SK-N-SH treated with all-trans-retinoic acid at 6 μM for 48 hours (cell line): Measurements from ENCODE around the gene ME3.
A peak's percentile ranks its signal among the peaks of the same experiment; 100 is the strongest.
"Not testable (repeated sequence)": the region's sequence is repeated elsewhere in the genome, so short reads cannot be mapped to it uniquely, and the experiment has no call there.

Source experiments
- ATAC-seq: fragments of 200-7000 bp; cut with Tn5 transposase; 3 replicates; pipeline ENCODE4 v1.9.1; 2020; ENCODE audit warnings: mild to moderate bottlenecking, moderate library complexity
- BACH2 ChIP-seq: fragments of 250-450 bp; sonication (Bioruptor Pico); IDR thresholded peaks from 2 replicates; pipeline ENCODE4 v1.9.0; 2021; ENCODE audit warnings: mild to moderate bottlenecking, borderline replicate concordance
- CSDC2 ChIP-seq: fragments of 250-450 bp; sonication (Bioruptor Pico); IDR thresholded peaks from 2 replicates; pipeline ENCODE4 v1.5.0; 2020; ENCODE audit warnings: mild to moderate bottlenecking, moderate library complexity
- ESRRG ChIP-seq: fragments of 250-450 bp; sonication (Bioruptor Pico); IDR thresholded peaks from 2 replicates; pipeline ENCODE4 v1.6.1; 2021; ENCODE audit warnings: mild to moderate bottlenecking
- GLIS3 ChIP-seq: fragments of 250-450 bp; sonication (Bioruptor Pico); IDR thresholded peaks from 2 replicates; pipeline ENCODE4 v1.5.0; 2020; ENCODE audit warnings: mild to moderate bottlenecking, moderate library complexity
- ISL1 ChIP-seq: fragments of 250-450 bp; sonication (Bioruptor Pico); IDR thresholded peaks from 2 replicates; pipeline ENCODE4 v2.1.2; 2022; ENCODE audit warnings: mild to moderate bottlenecking, moderate library complexity
- PPARA ChIP-seq: fragments of 250-450 bp; sonication (Bioruptor Pico); IDR thresholded peaks from 2 replicates; pipeline ENCODE4 v1.5.0; 2020; ENCODE audit warnings: mild to moderate bottlenecking, borderline replicate concordance
- RARB ChIP-seq: fragments of 250-450 bp; sonication (Bioruptor Pico); IDR thresholded peaks from 2 replicates; pipeline ENCODE4 v1.8.0; 2021; ENCODE audit warnings: mild to moderate bottlenecking, moderate library complexity
- SNAI2 ChIP-seq: fragments of 250-450 bp; sonication (Bioruptor Pico); IDR thresholded peaks from 2 replicates; pipeline ENCODE4 v1.5.0; 2020; ENCODE audit warnings: mild to moderate bottlenecking, moderate library complexity
- TCF4 ChIP-seq: fragments of 250-450 bp; sonication (Bioruptor Pico); IDR thresholded peaks from 2 replicates; pipeline ENCODE4 v1.8.0; 2021; ENCODE audit warnings: mild to moderate bottlenecking, moderate library complexity, borderline replicate concordance
- TOX ChIP-seq: fragments of 250-450 bp; sonication (Bioruptor Pico); IDR thresholded peaks from 2 replicates; pipeline ENCODE4 v1.8.0; 2021; ENCODE audit warnings: mild to moderate bottlenecking, moderate library complexity, borderline replicate concordance
- ZC3H10 ChIP-seq: fragments of 250-450 bp; sonication (Bioruptor Pico); IDR thresholded peaks from 2 replicates; pipeline ENCODE4 v1.5.1; 2021; ENCODE audit warnings: mild to moderate bottlenecking, moderate library complexity
- ZFP3 ChIP-seq: fragments of 250-450 bp; sonication (Bioruptor Pico); IDR thresholded peaks from 2 replicates; pipeline ENCODE4 v1.5.0; 2020; ENCODE audit warnings: mild to moderate bottlenecking, moderate library complexity
- ZFP30 ChIP-seq: fragments of 450-650 bp; formaldehyde crosslinking; IDR thresholded peaks from 2 replicates; pipeline ENCODE4 v1.5.0; 2022; ENCODE audit warnings: mild to moderate bottlenecking, moderate library complexity
- ZNF70 ChIP-seq: fragments of 450-650 bp; formaldehyde crosslinking; IDR thresholded peaks from 2 replicates; pipeline ENCODE4 v1.5.0; 2020; ENCODE audit warnings: mild to moderate bottlenecking, moderate library complexity
- ZNF8 ChIP-seq: fragments of 450-650 bp; formaldehyde crosslinking; IDR thresholded peaks from 2 replicates; pipeline ENCODE4 v1.5.0; 2020; ENCODE audit warnings: mild to moderate bottlenecking, moderate library complexity
- TF ChIP-seq, protein P1 (sequence below): fragments of 250-450 bp; sonication (Bioruptor Pico); IDR thresholded peaks from 2 replicates; pipeline ENCODE4 v1.8.0; 2020; ENCODE audit warnings: mild to moderate bottlenecking, moderate library complexity, borderline replicate concordance
- TF ChIP-seq, protein P2 (sequence below): fragments of 250-450 bp; sonication (Bioruptor Pico); IDR thresholded peaks from 2 replicates; pipeline ENCODE4 v1.5.0; 2020; ENCODE audit warnings: mild to moderate bottlenecking, moderate library complexity
- TF ChIP-seq, protein P3 (sequence below): fragments of 250-450 bp; sonication (Bioruptor Pico); IDR thresholded peaks from 2 replicates; pipeline ENCODE4 v1.5.1; 2021; ENCODE audit warnings: mild to moderate bottlenecking, moderate library complexity
- TF ChIP-seq, protein P4 (sequence below): fragments of 250-450 bp; sonication (Bioruptor Pico); IDR thresholded peaks from 2 replicates; pipeline ENCODE4 v1.5.1; 2020; ENCODE audit warnings: low read depth, mild to moderate bottlenecking, moderate library complexity

ME3 gene

DNA sequence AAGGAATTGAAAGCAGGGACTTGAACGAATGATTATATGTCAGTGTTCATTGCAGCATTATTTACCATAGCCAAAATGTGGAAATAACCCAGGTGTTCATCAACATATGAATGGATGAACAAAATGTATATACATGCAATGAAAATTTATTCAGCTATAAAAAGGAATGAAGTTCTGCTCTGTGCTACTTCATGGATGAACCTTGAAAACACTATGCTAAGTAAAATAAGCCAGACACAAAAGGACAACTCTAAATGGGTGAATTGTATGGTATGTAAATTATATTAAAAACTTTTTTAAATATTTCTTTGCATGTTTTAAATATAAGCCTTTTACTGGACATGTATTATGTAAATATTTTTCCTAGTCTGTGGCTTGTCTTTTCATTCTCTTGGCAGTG is 107.0 kb downstream of the ME3 start:
- ATAC-seq, result no peak
- TF ChIP-seq SNAI2 (CRISPR knock-in tag) (no peak), ISL1 (CRISPR knock-in tag) (no peak), PPARA (no peak), ZNF8 (CRISPR knock-in tag) (no peak), BACH2 (CRISPR knock-in tag) (no peak), ESRRG (CRISPR knock-in tag) (no peak), TOX (CRISPR knock-in tag) (no peak), CSDC2 (CRISPR knock-in tag) (no peak), ZNF70 (CRISPR knock-in tag) (no peak), ZFP3 (CRISPR knock-in tag) (no peak)
- TF ChIP-seq, protein P1, sequence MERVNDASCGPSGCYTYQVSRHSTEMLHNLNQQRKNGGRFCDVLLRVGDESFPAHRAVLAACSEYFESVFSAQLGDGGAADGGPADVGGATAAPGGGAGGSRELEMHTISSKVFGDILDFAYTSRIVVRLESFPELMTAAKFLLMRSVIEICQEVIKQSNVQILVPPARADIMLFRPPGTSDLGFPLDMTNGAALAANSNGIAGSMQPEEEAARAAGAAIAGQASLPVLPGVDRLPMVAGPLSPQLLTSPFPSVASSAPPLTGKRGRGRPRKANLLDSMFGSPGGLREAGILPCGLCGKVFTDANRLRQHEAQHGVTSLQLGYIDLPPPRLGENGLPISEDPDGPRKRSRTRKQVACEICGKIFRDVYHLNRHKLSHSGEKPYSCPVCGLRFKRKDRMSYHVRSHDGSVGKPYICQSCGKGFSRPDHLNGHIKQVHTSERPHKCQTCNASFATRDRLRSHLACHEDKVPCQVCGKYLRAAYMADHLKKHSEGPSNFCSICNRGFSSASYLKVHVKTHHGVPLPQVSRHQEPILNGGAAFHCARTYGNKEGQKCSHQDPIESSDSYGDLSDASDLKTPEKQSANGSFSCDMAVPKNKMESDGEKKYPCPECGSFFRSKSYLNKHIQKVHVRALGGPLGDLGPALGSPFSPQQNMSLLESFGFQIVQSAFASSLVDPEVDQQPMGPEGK (CRISPR knock-in tag), result no peak
- TF ChIP-seq, protein P2, sequence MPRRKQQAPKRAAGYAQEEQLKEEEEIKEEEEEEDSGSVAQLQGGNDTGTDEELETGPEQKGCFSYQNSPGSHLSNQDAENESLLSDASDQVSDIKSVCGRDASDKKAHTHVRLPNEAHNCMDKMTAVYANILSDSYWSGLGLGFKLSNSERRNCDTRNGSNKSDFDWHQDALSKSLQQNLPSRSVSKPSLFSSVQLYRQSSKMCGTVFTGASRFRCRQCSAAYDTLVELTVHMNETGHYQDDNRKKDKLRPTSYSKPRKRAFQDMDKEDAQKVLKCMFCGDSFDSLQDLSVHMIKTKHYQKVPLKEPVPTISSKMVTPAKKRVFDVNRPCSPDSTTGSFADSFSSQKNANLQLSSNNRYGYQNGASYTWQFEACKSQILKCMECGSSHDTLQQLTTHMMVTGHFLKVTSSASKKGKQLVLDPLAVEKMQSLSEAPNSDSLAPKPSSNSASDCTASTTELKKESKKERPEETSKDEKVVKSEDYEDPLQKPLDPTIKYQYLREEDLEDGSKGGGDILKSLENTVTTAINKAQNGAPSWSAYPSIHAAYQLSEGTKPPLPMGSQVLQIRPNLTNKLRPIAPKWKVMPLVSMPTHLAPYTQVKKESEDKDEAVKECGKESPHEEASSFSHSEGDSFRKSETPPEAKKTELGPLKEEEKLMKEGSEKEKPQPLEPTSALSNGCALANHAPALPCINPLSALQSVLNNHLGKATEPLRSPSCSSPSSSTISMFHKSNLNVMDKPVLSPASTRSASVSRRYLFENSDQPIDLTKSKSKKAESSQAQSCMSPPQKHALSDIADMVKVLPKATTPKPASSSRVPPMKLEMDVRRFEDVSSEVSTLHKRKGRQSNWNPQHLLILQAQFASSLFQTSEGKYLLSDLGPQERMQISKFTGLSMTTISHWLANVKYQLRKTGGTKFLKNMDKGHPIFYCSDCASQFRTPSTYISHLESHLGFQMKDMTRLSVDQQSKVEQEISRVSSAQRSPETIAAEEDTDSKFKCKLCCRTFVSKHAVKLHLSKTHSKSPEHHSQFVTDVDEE (CRISPR knock-in tag), result no peak

DNA sequence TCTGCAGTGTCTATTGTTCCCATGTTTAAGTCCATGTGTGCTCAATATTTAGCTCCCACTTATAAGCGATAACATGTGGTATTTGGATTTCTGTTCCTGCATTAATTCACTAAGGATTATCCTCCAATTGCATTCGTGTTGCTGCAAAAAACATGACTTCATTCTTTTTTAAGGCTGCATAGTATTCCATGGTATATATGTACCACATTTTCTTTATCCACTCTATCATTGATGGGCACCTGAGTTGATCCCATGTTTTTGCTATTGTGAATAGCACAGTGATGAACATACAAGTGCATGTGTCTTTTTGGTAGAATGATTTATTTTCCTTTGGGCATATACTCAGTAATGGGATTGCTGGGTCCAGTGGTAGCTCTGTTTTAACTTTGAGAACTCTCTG is 109.6 kb downstream of the ME3 start:
- TF ChIP-seq ZNF8 (CRISPR knock-in tag), result peak; percentile 61; the same call in 1 of the 2 replicates
- ATAC-seq, result not testable (repeated sequence)

DNA sequence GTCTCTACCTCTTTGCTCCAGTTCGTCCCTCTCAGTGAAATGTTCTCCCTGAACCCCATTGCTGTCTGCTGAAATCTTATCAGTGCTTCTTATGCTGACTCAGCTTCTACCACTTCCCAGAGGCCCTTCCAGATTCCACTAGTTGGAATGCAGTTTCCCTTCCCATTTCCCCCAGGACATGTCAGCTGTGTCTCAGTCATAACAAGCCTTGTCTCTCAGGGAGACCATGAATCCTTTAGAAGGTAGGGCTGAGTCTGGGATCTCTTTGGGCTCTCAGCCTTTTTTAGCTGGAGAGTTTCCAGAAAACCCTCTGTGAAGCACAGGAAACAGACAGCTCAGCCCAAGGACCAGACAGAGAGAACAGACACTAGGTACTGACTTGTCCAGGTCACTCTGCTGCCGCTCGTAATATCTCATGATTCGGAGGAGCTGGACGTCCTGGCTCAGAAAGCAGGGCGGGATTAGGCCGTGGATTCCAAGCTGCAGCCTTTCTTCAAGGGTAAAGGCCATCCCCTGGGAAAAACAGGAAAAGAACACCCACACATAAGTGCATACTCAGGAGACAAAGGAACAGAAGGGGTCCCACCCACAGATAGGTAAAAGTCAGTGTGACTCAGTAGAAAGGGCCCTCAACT is 113.0 kb downstream of the ME3 start:
- TF ChIP-seq ZFP3 (CRISPR knock-in tag) (no peak), CSDC2 (CRISPR knock-in tag) (no peak)
- TF ChIP-seq, all 23 proteins: peak for 0
- peak; percentile 82 for ATAC-seq

DNA sequence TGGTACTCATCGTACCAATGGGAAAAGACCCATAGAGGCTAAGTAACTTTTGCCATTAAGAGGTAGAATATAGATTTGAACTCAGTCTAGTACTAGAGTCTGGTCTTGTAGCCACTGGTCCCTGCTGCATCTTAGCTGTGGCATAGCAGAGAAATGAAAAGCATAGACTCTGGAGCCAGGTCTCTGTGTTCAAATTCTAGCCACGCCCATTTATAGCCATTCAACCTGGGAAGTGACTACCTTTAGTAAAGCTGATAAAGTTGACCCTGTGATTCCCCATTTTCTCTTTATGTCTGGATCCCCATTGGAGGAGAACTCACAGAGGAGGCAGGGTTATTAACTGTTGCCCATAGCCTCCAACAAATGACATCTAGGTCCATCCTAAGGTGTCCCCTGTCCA is 113.6 kb downstream of the ME3 start:
- no peak for ATAC-seq
- TF ChIP-seq, protein P3, sequence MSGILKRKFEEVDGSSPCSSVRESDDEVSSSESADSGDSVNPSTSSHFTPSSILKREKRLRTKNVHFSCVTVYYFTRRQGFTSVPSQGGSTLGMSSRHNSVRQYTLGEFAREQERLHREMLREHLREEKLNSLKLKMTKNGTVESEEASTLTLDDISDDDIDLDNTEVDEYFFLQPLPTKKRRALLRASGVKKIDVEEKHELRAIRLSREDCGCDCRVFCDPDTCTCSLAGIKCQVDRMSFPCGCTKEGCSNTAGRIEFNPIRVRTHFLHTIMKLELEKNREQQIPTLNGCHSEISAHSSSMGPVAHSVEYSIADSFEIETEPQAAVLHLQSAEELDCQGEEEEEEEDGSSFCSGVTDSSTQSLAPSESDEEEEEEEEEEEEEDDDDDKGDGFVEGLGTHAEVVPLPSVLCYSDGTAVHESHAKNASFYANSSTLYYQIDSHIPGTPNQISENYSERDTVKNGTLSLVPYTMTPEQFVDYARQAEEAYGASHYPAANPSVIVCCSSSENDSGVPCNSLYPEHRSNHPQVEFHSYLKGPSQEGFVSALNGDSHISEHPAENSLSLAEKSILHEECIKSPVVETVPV, result no peak
- no peak for TF ChIP-seq ISL1 (CRISPR knock-in tag)
- no peak for TF ChIP-seq ZNF70 (CRISPR knock-in tag)
- TF ChIP-seq ZFP3 (CRISPR knock-in tag), result no peak
- TF ChIP-seq ZFP30 (CRISPR knock-in tag), result no peak
- TF ChIP-seq CSDC2 (CRISPR knock-in tag), result no peak
- no peak for TF ChIP-seq TCF4
- TF ChIP-seq RARB (CRISPR knock-in tag), result no peak
- no peak for TF ChIP-seq GLIS3 (CRISPR knock-in tag)
- TF ChIP-seq, protein P4, sequence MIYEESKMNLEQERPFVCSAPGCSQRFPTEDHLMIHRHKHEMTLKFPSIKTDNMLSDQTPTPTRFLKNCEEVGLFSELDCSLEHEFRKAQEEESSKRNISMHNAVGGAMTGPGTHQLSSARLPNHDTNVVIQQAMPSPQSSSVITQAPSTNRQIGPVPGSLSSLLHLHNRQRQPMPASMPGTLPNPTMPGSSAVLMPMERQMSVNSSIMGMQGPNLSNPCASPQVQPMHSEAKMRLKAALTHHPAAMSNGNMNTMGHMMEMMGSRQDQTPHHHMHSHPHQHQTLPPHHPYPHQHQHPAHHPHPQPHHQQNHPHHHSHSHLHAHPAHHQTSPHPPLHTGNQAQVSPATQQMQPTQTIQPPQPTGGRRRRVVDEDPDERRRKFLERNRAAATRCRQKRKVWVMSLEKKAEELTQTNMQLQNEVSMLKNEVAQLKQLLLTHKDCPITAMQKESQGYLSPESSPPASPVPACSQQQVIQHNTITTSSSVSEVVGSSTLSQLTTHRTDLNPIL, result no peak
- no peak for TF ChIP-seq ZNF8 (CRISPR knock-in tag)
- no peak for TF ChIP-seq ZC3H10 (CRISPR knock-in tag)
- no peak for TF ChIP-seq PPARA
- no peak for TF ChIP-seq ESRRG (CRISPR knock-in tag)
- TF ChIP-seq, protein P1 (CRISPR knock-in tag), result no peak
- no peak for TF ChIP-seq TOX (CRISPR knock-in tag)
